Activated T-helper 1 cell treated with anti-CD3 and anti-CD28 coated beads, Interleukin-12 subunit alpha, Interleukin-12 subunit beta, Interleukin-2, Interleukin-4 antibody, amounts not matched to agents 30 ng/mL and 10 ng/mL and 1 ng/mL, durations not matched to agents 14 hours and 24 hours and 36 hours (primary cell): ENCODE measurements around the gene HSPBAP1. TPM values are rescaled to one million over a fixed set of nuclear protein-coding genes. Genes with fewer than 3 reads are reported as not detected.

ENCODE experiments used
- total RNA-seq: library from RNA; stranded (reverse); gene quantifications from 2 replicates; pipeline ENCODE4 v1.2.3, GENCODE V29; 2022

The HSPBAP1 gene
- total RNA-seq, 1 donor from 2014 or later: 8.1 TPM

Other genes starting within 250 kb of the HSPBAP1 start
- 45.0 and 47.3 TPM in 2 replicates for gene PARP9, start 229.5 kb downstream of the HSPBAP1 start, total RNA-seq
- 40.8 and 44.5 TPM in 2 replicates for gene DTX3L, start 229.5 kb downstream of the HSPBAP1 start, total RNA-seq
- gene PARP15, start 216.2 kb downstream of the HSPBAP1 start, total RNA-seq: 12.8 and 13.2 TPM in 2 replicates
- gene PARP14, start 113.0 kb downstream of the HSPBAP1 start, total RNA-seq: 66.7 and 68.6 TPM in 2 replicates
- gene SLC49A4, start 1.2 kb upstream of the HSPBAP1 start, total RNA-seq: 1.7 and 1.9 TPM in 2 replicates
- gene SEMA5B, start 233.9 kb upstream of the HSPBAP1 start, total RNA-seq: not detected in 2 replicates